Activated CD4-positive, alpha-beta T cell treated with anti-CD3 and anti-CD28 coated beads, Interleukin-10, Interleukin-2, amounts not matched to agents 100 ng/mL and 50 ng/mL, durations not matched to agents 16 hours and 8 hours (primary cell): ENCODE measurements around the gene DUSP7.
A peak's percentile ranks its signal among the peaks of the same experiment; 100 is the strongest.

Source experiments
- DNase-seq: peaks from one replicate; pipeline ENCODE4 v3.0.0-alpha.2; 2020

The DUSP7 gene

DNA sequence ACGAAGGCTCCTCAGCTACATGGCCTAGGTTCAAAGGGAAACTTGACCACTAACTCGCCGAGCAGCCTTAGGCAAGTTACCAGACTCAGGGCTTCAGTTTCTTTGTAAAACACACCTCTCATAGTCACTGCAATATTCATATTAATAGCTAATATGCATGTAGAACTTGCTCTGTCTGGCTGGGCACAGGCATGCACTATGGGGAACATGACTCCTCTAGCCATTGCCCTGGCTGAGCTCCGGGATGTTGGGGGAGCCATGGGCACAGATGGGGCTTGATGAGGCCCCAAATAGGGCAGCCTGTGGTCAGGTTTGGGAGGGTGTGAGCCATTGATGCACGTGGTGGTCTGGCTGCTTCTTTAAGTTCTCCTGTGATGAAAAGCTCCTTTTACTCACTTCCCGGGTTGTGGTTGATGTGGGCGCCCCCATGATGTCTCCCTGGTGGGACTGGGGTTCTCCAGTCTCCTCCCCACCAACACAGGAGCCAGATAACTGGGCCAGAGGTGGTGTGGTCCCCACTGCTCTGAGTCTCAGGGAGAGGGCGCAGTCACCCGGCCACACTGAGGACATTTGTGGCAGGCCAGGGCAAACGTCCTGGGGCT, 29.4 kb upstream of the DUSP7 start:
- peak; percentile 11 for DNase-seq

- DNase-seq: no peak
Measured at GRCh38 chr3:52084954-52085680, 28.7 kb upstream of the DUSP7 start.

- no peak for DNase-seq
Measured at GRCh38 chr3:52084216-52084945, 28.0 kb upstream of the DUSP7 start.

- no peak for DNase-seq
Measured at GRCh38 chr3:52083556-52084087, 27.3 kb upstream of the DUSP7 start.

- no peak for DNase-seq
Measured at GRCh38 chr3:52082951-52083350, 26.6 kb upstream of the DUSP7 start.

GRCh38 chr3:52080830-52081719, 24.7 kb upstream of the DUSP7 start:
- DNase-seq: no peak

GRCh38 chr3:52079958-52080357, 23.6 kb upstream of the DUSP7 start:
- DNase-seq: no peak

GRCh38 chr3:52078781-52079560, 22.6 kb upstream of the DUSP7 start:
- DNase-seq: no peak

GRCh38 chr3:52077925-52078324, 21.6 kb upstream of the DUSP7 start:
- DNase-seq: no peak

DNA sequence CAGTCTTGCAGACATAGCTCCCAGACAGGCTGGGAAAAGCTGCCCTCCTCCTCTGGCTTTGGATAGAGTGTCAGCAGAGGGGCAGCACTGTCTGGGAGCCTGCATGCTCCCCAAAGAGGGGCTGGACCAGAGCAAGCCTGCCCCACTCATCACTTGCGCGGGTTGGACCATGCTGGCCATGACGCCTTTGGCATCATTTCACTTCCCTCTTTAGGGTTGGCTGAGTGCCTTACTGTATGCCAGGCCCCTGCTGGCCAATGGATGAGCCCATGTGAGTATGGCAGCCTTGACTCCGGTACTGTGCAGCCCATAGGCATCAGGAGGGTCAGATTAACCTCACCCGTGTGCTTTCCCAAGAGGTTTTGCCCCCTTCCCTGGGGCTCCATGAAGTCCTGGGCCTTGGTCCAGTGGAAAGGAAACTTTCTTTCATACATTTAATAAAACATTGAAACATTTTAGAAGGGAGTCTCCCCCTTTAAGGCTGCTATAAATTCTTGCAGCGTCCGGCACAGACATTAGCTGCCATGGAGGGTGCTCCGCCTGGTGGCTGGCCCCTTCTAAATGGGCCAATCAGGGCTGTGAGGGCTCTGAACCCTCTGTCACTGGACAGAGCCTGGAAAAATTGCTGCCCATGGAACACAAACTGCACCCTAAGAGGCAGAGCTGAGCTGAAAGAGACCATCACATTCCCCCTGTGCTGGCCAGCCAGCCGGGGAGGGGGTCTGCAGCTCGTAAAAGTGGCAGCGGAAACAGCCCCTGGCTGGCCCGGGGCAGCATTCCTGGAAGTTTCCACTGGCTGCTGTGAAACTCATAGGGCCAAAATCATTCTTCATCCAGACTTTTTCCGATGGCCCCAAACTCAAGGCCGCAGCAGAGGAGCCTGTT, 20.8 kb upstream of the DUSP7 start:
- no peak for DNase-seq

DNA sequence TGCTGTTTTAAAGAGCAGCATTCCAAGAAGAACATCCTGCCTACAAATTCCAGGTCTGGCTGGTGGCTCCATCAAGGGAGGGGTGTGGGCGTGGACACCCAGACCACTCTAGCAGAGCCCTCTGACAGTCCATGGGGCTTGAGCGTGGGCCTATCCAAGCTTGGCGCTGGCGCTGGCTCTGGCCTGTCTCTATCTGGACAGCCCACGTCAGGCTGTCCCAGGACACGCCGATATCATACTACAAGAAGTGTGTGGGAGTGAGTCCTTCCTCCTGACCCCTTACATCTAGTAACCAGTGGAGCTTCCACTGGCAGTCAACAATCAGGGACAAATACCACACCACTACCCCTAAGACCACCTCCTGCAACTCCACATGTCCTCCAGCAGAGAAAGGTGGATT, 17.1 kb upstream of the DUSP7 start:
- no peak for DNase-seq

DNA sequence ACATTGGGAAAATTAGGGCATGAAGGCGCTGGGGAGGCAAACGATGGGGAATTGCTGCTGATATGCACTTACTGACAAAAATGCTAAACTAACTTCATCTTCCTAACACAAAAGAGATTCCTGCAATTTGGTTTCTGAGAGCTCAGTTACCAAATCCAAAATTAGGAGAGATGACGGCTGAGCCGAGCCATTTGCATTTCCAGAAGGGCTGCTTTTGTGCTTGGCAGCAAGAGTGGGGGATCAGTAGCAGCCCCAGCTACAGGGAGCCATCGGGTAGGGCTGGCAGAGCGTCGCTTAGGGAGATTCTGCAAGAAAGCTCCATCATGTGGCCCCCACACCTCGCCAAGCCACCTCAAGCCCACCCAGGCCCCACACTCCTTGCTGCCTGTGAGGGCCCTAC, 16.1 kb upstream of the DUSP7 start:
- DNase-seq: no peak

GRCh38 chr3:52072020-52072419, 15.6 kb upstream of the DUSP7 start:
- no peak for DNase-seq

- DNase-seq: no peak
Measured at GRCh38 chr3:52070724-52071621, 14.6 kb upstream of the DUSP7 start.

DNA sequence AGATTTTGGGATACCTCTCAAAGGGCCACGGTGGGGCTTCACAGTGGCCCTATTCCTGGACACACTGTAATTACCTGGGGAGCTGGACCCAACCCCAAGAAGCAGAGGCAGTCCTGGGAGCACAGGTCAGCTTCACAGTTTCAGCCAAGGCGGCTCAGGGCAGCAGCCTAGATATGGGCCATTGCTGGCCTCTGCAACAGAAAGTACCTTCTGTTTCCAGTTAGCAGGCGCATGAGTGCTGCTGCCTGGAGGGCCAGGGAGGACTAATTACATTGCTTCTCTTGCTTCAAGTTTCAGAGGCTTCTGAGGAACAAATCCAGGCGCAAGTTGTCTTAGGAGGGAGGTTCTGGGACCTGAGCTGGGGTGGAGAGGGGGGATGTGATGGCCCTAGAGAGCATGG, 13.5 kb upstream of the DUSP7 start:
- no peak for DNase-seq

DNA sequence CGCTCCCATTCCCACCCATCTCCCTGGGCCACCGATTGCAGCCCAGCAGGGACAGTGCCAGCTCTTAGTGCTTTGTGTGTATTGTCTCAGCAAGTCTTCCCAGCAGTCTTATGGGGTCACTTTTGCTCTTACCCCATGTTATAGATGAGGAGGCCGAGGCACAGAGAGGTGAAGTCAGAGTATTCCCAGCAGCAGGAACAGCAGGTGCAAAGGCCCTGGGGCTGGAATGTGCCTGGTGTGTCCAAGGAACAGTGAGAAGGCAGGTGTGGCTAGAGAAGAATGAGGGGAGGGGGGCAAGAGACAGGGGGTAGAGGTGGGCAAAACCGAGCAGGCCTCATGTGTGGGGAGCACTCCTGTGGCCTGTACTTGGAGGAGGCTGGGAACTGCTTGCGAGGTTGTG, 12.8 kb upstream of the DUSP7 start:
- DNase-seq: no peak

DNA sequence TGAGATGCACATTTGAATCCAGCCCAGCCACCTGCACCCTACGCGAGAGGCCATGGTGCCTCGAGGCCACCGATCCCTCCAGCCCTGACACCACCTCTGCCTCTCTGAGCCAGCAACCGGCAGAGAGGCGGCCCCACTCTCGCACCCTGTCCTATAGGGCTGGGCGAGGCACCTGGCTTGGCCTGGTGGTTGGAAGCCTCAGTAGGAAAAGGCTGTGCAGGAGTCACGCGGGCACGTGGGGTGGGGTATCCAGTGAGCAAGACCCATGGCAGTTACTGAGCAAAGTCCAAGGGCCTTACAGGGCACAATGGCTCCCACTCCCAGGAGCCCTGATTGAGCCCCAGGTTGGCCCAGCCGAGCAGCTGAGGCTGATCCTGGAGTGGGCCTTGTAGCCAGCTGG, 12.4 kb upstream of the DUSP7 start:
- no peak for DNase-seq

GRCh38 chr3:52068055-52068571, 11.7 kb upstream of the DUSP7 start:
- no peak for DNase-seq

- DNase-seq: no peak
Measured at GRCh38 chr3:52067526-52067925, 11.2 kb upstream of the DUSP7 start.

DNA sequence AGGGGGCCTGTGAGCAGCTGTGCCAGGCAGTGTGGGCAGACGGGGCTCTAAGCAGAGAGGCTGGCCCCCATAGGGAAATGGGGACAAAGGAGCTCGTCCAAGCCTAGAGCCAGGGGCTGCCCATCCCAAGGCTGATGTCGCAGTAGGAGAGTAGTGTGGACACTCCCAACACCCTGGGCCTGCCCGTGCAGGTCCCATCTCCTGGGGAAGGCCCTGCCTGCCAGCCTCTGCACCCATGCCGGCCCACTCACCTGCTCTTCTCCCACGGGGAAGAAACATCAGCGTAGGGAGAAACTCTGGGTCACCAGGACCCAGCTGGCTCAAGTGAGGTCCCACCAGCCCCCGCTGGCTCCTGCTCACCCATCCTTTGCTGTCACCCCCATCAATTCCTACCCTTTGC, 10.7 kb upstream of the DUSP7 start:
- no peak for DNase-seq
